ENCODE data around the gene GNA12. TPM values are rescaled to one million over a fixed set of nuclear protein-coding genes. Genes with fewer than 3 reads are reported as not detected.
A peak's percentile ranks its signal among the peaks of the same experiment; 100 is the strongest.

Gene GNA12
- total and polyA plus RNA-seq, 2 of the 4 experiments (the other 2 are of a cell fraction) = 14.3 to 93.9 TPM

- peak overlapping the region; percentile 93 for H2BK5ac ChIP-seq (ENCODE audit: low read depth, low read length, poor library complexity, severe bottlenecking)
- in situ Hi-C loops (cut with MboI; ENCODE audit: low sequenced_read_pairs) = no loop called here
- WGBS, 2 experiments (ENCODE audit: extremely low coverage in 2 of 2, insufficient read length in 1 of 2) = 100% methylated on average over 4 of the region's 18 CpGs; no CpG with 5 or more reads in 1 of the 2 experiments
- peaks cover 46% of the 10 kb centered on the region for H3K4me1 ChIP-seq (ENCODE audit: control insufficient read depth, insufficient read depth, low read length)
- peak overlapping the region; percentile 68 for H4K91ac ChIP-seq (ENCODE audit: insufficient read depth, low read depth, low read length)
- ChIA-PET POLR2A (ENCODE audit: unreplicated experiment) (no interaction called here), CTCF (interaction anchor here (0.6 to 1.4 kb wide), 3 partner anchors 9 to 128 kb away, joined by 3 to 4 read pairs (median 3); no protein-coding TSS in a partner anchor)
- DNase-seq = no peak
- H3K4me3 ChIP-seq (ENCODE audit: insufficient read depth, low read depth, low read length) = no peak overlapping the region
- H2AK9ac ChIP-seq (replicated peaks; ENCODE audit: low read depth, low read length, poor library complexity) = peak overlapping the region; percentile 87
- H3K9me3 ChIP-seq (ENCODE audit: control insufficient read depth, insufficient read depth, low read length) = no peaks in the 10 kb centered on the region
- H3K18ac ChIP-seq (ENCODE audit: low read depth, low read length) = peak overlapping the region; percentile 58
- H3K9ac ChIP-seq (ENCODE audit: low read depth, low read length) = peak overlapping the region; percentile 13
- H3K4ac ChIP-seq (ENCODE audit: low read depth, low read length) = peak overlapping the region; percentile 96
- ATAC-seq (ENCODE audit: low read depth) = no peak
- dilution Hi-C loops (cut with HindIII; ENCODE audit: low sequenced_read_pairs, unreplicated experiment) = no loop called here
- peak overlapping the region; percentile 35; the same call in 1 of the 2 replicates for H4K5ac ChIP-seq (ENCODE audit: low read depth, low read length)
- H3K9me1 ChIP-seq (ENCODE audit: insufficient read depth, low read length) = peaks cover 33% of the 10 kb centered on the region
- H3K23ac ChIP-seq (ENCODE audit: low read depth, low read length) = peak overlapping the region; percentile 88; the same call in 1 of the 2 replicates
- H3K27ac ChIP-seq (ENCODE audit: insufficient read depth, low read length) = peak overlapping the region; percentile 83
- H3K36me3 ChIP-seq (ENCODE audit: control insufficient read depth, insufficient read depth, low read length) = peaks cover 6% of the 10 kb centered on the region
- H3K4me2 ChIP-seq (ENCODE audit: low read depth, low read length) = peak overlapping the region; percentile 66
- peaks cover 11% of the 10 kb centered on the region for H4K20me1 ChIP-seq (ENCODE audit: insufficient read depth, low read length)
- H2AFZ ChIP-seq (replicated peaks; ENCODE audit: low read length, poor library complexity) = peak overlapping the region; percentile 36
- H3K27me3 ChIP-seq (ENCODE audit: control insufficient read depth, insufficient read depth, low read length) = no peaks in the 10 kb centered on the region
- H4K8ac ChIP-seq (ENCODE audit: low read depth in 2 of 2, low read length in 2 of 2) = peak overlapping the region; percentile 0 to 84; a peak in 3 of 4 replicates
- intact Hi-C loops (cut with micrococcal nuclease) = no loop called here
- H2AK5ac ChIP-seq (ENCODE audit: low read depth, low read length) = peak overlapping the region; percentile 94
- peak overlapping the region; percentile 74 for H3K14ac ChIP-seq (replicated peaks; ENCODE audit: low read depth, low read length)
- peaks cover 49 to 75% of the 10 kb centered on the region in 2 experiments for H3K79me1 ChIP-seq (ENCODE audit: low read depth in 1 of 2, low read length in 2 of 2)
- peak overlapping the region; percentile 90 for H2BK120ac ChIP-seq (ENCODE audit: low read depth, low read length)
- H2BK20ac ChIP-seq (ENCODE audit: low read depth, low read length) = peak overlapping the region; percentile 66
- H3K56ac ChIP-seq (ENCODE audit: extremely low read depth, insufficient read depth, low read length) = peak overlapping the region; percentile 67; the same call in 1 of the 2 replicates
- peak overlapping the region; percentile 59; the same call in 1 of the 3 replicates for H2BK15ac ChIP-seq (ENCODE audit: low read depth, low read length)
- no peak for TF ChIP-seq POLR2A (IDR thresholded peaks at IDR 0.05; ENCODE audit: low read depth, low read length)
- no peak for TF ChIP-seq FOS (IDR thresholded peaks at IDR 0.05; ENCODE audit: low read depth, low read length)
- TF ChIP-seq SMC3 (IDR thresholded peaks at IDR 0.05; ENCODE audit: low read depth, low read length) = no peak
- no peak for TF ChIP-seq CHD1 (IDR thresholded peaks at IDR 0.05; ENCODE audit: low read depth, low read length)
- no peak for TF ChIP-seq RFX5 (IDR thresholded peaks at IDR 0.05; ENCODE audit: low read depth, low read length)
- TF ChIP-seq ELK1 (IDR thresholded peaks at IDR 0.05; ENCODE audit: borderline replicate concordance, low read depth, low read length) = no peak
- no peak for TF ChIP-seq NFE2L2 (IDR thresholded peaks at IDR 0.05; ENCODE audit: low read depth, low read length)
- TF ChIP-seq RCOR1 (IDR thresholded peaks at IDR 0.05; ENCODE audit: insufficient replicate concordance, low read length) = no peak
- TF ChIP-seq CTCF (conservative IDR thresholded peaks at IDR 0.05; ENCODE audit: low read depth, low read length) = no peak
- no peak for TF ChIP-seq BHLHE40 (IDR thresholded peaks at IDR 0.05; ENCODE audit: low read depth, low read length)
- TF ChIP-seq, protein P1, sequence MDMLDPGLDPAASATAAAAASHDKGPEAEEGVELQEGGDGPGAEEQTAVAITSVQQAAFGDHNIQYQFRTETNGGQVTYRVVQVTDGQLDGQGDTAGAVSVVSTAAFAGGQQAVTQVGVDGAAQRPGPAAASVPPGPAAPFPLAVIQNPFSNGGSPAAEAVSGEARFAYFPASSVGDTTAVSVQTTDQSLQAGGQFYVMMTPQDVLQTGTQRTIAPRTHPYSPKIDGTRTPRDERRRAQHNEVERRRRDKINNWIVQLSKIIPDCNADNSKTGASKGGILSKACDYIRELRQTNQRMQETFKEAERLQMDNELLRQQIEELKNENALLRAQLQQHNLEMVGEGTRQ (IDR thresholded peaks at IDR 0.05; ENCODE audit: low read depth, low read length) = no peak
- TF ChIP-seq RAD21 (IDR thresholded peaks at IDR 0.05; ENCODE audit: low read length) = no peak
- TF ChIP-seq MAZ (IDR thresholded peaks at IDR 0.05; ENCODE audit: borderline replicate concordance, low read depth, low read length) = no peak
- no TSS peak for BruUV-seq (replicated peaks)
Measured at GRCh38 chr7:2758673-2759616, 85.2 kb downstream of the GNA12 start.

Measured in IMR-90 (cell line).